Stimulated activated naive CD8-positive, alpha-beta T cell treated with anti-CD3 and anti-CD28 coated beads, Interleukin-15, Interleukin-2, amounts not matched to agents 100 U/mL and 50 U/mL, for 24 hours (primary cell): ENCODE measurements around the gene PDE4C.

Experiments used
- ATAC-seq: fragments of 150-1000 bp; cut with Tn5 transposase; one replicate; pipeline ENCODE4 v1.10.0; 2021
- DNase-seq: peaks from one replicate; pipeline ENCODE4 v3.0.0; 2021

The PDE4C gene

GRCh38 chr19:18198374-18198773, 27.9 kb downstream of the PDE4C start:
- ATAC-seq (no peak), DNase-seq (no peak)

DNA sequence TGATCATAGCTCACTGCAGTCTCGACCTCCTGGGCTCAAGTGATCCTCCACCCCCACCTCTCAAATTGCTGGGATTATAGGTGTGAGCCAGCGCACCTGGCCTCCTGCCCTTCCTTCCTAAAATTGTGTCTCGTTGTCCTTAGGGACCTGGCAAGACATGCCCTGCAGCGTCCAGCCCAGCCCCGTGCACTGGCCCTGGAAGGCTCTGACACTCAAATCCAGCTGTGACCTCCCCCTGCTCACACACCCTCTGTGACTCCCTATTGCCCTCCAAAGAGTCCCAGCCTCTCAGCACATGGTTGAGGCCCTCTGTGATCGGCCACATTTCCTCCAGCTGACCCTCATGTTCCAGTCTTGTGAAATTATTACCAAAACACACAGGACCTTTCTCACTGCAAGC, 28.3 kb downstream of the PDE4C start:
- DNase-seq (no peak), ATAC-seq (no peak)

DNA sequence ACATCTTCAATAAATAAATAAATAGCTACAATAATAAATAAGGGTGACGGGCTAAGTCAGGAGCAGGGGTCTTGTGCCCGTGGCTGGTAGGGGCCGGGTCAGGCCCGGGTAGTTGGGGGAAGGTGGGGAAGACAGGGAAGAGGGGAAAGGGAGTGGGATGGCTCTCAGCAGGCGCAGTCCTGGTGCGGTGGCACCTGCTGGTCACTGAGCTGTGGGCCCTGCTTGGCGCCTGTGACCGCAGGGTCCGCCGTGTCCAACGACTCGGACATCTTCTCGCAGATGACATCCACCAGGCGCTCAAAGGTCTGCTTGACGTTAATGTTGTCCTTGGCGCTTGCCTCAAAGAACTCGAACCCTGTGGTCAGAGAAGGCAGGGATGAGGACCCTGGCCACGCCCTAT, 28.9 kb downstream of the PDE4C start:
- no peak for DNase-seq

DNA sequence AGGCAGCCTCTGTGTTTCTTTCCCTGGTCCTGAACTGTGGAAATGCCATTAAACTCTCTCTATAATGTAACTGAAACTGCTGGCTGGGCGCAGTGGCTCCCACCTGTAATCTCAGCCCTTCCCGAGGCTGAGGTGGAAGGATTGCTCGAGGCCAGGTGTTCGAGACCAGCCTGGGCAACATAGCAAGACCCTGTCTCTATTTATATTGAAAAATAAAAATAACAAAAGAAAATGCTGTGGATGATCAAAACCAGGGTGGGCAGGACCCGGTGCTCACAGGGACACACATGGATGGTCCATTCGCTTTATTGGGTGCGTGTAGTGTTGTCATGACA, 29.8 kb downstream of the PDE4C start:
- no peak for DNase-seq
- no peak for ATAC-seq

More for the DNA sequence above, 28.9 kb downstream of the PDE4C start:
- ATAC-seq: no peak

DNA sequence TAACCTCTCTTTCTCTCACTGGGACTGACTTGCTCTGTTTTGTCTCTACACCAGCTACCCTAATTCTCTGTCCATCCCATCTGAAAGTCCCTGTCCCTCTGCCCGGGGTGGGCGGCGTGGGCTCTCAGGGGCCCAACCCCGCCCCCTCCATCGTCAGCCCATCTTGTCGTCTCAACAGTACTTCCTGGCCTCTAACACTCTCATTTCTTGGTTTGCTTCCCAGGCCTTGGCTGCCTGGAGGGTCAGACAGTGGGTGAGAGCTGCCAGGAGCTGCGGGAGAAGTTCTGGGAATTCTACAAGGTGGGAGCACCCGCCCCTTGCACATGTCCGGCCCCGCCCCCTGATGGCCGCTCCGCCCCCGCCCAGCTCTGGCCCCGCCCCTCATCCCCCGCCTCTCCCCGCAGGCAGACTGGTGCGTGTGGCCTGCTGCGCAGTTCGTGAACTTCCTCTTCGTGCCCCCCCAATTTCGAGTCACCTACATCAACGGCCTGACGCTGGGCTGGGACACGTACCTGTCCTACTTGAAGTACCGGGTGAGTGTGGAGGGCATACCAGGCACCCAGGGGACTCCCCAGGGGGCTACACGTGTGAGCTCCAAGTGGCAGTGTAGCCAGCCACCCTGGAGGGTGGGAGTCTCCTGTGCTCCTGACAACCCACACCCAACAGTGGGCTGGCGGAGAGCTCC, 31.5 kb downstream of the PDE4C start:
- no peak for ATAC-seq
- peak; percentile 57 for DNase-seq

DNA sequence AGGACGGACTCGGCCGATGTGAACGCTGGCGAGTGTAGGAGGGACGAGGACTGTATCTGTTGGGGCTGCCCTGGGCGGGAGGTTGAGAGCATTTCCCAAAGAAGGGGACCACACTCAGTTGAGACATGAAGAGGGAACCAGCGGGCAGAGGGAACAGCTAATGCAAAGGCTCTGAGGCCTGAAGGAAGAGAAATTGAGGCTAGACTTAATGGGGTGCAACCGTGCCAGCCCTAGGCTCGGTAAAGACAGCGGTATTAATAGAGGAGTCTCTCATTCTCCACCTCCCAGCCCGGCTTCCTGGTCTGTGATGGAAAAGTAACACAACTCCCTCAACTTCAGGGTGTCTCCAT, 32.1 kb downstream of the PDE4C start:
- DNase-seq: no peak
- ATAC-seq: no peak

DNA sequence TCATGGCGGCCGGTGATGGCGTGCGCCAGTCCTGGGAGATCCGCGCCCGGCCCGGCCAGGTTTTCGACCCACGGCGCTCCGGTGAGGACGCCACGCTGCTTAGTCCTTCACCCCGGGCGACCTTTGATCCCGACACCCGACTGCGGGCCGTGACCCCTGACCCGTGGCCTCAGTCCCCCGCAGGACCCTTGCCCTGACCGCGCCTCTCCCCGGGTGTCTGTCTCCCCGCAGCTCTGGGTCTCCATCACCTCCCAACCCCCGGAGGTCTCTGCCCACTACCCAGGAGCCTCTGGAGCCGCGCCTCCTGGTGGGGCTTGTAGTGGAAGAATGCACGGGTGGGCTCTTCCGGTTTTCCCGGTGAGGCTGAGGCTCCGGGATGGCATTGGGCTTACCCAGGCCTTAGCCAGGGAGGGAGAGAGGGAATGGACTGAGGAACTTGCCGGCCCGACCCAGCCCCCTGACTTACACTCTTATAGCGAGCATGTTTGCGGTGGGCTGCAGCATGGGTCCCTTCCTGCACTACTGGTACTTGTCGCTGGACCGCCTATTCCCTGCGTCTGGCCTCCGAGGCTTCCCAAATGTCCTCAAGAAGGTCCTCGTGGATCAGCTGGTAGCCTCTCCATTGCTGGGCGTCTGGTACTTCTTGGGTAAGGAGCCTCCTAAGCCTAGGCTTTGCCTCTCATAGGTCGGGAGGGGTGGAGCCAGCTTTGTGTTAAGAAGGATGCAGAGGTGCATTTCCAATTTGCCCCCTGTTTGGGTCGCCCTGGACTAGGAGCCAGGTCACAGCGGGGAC, 32.7 kb downstream of the PDE4C start:
- ATAC-seq: peak; percentile 0
- no peak for DNase-seq

DNA sequence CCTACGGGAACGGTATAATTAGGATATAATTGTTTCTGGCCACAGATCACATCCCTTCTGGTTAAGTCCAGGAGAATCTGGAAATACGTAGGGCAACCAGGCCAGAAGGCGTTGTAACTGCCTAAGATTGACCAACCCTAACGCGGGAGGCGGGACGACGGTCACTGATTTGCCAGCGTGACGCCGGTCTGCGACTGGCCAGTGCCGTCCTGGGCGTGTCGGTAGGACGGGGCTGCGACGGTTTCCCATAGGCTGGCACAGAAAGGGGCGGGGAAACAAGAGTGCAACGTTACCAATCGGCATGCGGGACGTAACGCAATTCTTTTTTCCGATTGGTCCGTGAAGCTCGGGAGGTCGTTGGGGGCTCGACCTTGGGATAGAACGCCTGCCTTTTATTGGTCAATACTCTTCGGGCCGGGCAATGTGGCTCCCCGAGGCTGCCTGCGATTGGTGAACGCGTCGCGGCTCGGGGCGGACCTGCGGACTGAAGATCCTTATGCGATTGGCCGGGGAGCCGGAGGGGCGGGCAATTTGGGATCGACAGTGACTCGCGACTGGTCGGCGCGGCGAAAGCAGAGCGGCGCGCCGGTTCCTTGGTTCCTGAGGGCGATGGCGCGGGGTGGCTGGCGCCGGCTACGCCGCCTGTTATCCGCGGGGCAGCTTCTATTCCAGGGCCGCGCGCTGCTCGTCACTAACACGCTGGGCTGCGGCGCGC, 33.4 kb downstream of the PDE4C start, which contains the start of gene MPV17L2:
Gene MPV17L2 (plus strand): TSS at position 546 of the 715 bp plus-strand sequence. CDS start 64 bp downstream, at position 610.
- ATAC-seq (peak; percentile 95), DNase-seq (peak; percentile 98)

DNA sequence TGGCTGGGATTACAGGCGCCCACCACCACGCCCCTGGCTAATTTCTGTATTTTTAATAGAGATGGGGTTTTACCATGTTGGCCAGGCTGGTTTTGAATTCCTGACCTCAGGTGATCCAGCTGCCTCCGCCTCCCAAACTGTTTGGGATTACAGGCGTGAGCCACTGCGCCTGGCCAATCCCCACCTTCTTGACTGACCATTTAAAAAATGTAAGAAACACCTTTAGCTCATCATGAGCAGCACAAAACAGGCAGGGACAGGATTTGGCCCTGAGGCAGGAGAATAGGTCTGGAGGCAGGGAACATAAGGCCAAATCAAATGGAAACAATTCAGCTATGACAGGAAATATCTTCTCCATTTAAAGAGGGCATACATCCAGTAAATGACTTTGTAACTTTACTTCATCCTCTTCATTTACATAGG, 34.6 kb downstream of the PDE4C start:
- ATAC-seq (no peak), DNase-seq (no peak)

GRCh38 chr19:18190278-18190677, 36.0 kb downstream of the PDE4C start:
- ATAC-seq (no peak), DNase-seq (no peak)

DNA sequence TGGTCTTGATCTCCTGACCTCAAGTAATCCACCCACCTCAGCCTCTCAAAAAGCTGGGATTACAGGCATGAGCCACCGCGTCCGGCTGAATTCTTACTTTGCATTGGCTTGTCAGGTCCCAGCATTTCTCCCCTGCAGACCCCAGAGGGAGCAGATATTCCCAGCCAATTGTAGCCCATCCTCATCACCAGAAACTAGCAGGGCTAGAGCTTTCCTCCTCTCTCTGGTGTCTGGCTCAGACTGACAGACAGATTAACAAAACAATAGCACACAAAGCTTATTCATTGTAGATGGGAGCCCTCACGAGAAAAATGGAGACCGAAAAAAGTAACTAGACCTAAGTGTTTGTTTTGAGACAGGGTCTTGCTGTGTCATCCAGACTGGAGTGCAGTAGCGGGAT, 40.7 kb downstream of the PDE4C start:
- no peak for ATAC-seq
- no peak for DNase-seq

DNA sequence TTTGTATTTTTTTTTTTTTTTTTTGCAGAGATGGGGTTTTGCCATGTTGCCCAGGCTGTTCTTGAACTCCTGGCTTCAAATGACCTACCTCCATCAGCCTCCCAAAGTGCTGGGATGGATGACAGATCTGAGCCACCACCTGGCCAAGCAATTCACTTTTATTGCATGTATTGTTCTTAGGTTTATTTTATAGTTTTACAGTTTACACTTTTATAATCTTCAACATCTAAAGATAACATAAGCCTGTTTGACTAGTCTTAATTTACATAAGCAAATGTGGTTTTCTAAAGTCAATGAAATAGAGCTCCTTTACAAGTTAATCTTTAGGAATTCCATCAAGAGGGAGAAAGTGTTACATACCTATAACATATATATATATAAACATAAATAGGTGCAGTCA, 42.7 kb downstream of the PDE4C start:
- DNase-seq (no peak), ATAC-seq (no peak)

- ATAC-seq (no peak), DNase-seq (no peak)
Observed at GRCh38 chr19:18179957-18180356, 46.3 kb downstream of the PDE4C start.

DNA sequence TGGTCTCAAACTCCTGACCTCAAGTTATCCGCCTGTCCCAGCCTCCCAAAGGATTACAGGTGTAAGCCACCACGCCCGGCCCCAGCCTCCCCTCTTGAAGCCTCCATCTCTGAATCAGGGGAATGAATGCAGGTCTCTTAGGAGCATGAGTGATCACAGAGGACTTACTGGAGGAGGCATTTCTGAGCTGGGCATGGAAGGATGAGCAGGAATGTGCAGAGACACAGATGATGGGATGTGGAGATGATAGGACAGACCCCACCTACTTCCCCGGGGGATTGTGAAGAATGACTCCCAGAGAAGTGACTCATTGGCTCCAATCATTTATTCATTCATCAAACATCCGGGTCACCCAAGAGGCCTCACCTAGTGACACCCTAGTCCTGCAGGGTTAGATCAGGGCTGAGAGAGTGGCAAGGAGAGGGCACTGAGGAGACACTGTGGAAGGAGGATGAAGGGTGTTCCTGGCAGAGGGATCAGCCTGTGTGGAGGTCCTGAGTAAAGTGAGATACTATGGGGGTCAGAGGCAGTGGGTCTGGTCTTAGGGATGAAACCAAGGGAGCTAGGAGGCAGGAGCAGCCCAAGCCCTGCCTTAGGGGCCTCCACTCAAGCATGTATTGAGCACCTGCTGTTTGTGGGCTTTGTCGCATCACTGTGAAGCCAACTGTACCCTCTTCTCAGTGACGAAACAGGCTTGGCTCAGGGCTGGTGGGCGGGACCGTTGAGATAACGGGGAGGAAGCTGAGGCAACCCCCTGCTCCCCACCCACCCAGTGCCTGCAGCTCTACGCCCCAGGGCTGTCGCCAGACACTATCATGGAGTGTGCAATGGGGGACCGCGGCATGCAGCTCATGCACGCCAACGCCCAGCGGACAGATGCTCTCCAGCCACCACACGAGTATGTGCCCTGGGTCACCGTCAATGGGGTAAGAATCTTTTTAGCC, 49.6 kb downstream of the PDE4C start:
- no peak for ATAC-seq
- no peak for DNase-seq

DNA sequence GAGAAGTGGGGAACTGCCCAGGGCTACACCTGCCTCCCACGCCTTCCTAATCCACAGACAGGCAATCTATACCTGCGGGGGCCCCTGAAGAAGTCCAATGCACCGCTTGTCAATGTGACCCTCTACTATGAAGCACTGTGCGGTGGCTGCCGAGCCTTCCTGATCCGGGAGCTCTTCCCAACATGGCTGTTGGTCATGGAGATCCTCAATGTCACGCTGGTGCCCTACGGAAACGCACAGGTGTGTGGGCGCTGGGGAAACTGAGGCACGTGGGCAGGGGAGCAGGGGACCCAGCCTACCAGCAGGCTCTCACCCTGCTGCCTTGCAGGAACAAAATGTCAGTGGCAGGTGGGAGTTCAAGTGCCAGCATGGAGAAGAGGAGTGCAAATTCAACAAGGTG, 51.3 kb downstream of the PDE4C start:
- ATAC-seq: no peak
- no peak for DNase-seq
